Type B pancreatic cell (in vitro differentiated cells): ENCODE data around the gene MTA2. TPM values are rescaled to one million over a fixed set of nuclear protein-coding genes. Genes with fewer than 3 reads are reported as not detected.

Source experiments
- DNase-seq: peaks from one replicate; pipeline ENCODE4 v3.0.0; 2021; ENCODE audit warnings: mixed read lengths; ENCODE audit not compliant: unreplicated experiment; ENCODE audit errors: extremely low spot score
- H3K27ac Mint-ChIP-seq: 2 replicates; pipeline ENCODE4 v1.8.0; 2021; ENCODE audit warnings: mild to moderate bottlenecking, mixed read lengths
- H3K27me3 Mint-ChIP-seq: 2 replicates; pipeline ENCODE4 v1.8.0; 2021; ENCODE audit warnings: mixed read lengths
- H3K36me3 Mint-ChIP-seq: 2 replicates; pipeline ENCODE4 v1.8.0; 2021; ENCODE audit warnings: mixed read lengths
- H3K4me1 Mint-ChIP-seq: one replicate; pipeline ENCODE4 v1.8.0; 2021; ENCODE audit warnings: mixed read lengths; ENCODE audit not compliant: unreplicated experiment
- H3K4me3 Mint-ChIP-seq: 2 replicates; pipeline ENCODE4 v1.8.0; 2021; ENCODE audit warnings: mild to moderate bottlenecking, mixed read lengths
- H3K9me3 Mint-ChIP-seq: 2 replicates; pipeline ENCODE4 v1.8.0; 2021; ENCODE audit warnings: mixed read lengths
- total RNA-seq: library from RNA; stranded (reverse); gene quantifications from 2 replicates; pipeline ENCODE4 v1.2.1, GENCODE V29; 2021; ENCODE audit warnings: low replicate concordance
- TF ChIP-seq, protein P1 (sequence below): fragments of 200-600 bp; sonication (generic); conservative IDR thresholded peaks from 2 replicates; pipeline ENCODE4 v1.5.0; 2021; ENCODE audit warnings: antibody characterized with exemption, mild to moderate bottlenecking

MTA2 gene
- total RNA-seq, 1 donor from 2014 or later, result 152 TPM

DNA sequence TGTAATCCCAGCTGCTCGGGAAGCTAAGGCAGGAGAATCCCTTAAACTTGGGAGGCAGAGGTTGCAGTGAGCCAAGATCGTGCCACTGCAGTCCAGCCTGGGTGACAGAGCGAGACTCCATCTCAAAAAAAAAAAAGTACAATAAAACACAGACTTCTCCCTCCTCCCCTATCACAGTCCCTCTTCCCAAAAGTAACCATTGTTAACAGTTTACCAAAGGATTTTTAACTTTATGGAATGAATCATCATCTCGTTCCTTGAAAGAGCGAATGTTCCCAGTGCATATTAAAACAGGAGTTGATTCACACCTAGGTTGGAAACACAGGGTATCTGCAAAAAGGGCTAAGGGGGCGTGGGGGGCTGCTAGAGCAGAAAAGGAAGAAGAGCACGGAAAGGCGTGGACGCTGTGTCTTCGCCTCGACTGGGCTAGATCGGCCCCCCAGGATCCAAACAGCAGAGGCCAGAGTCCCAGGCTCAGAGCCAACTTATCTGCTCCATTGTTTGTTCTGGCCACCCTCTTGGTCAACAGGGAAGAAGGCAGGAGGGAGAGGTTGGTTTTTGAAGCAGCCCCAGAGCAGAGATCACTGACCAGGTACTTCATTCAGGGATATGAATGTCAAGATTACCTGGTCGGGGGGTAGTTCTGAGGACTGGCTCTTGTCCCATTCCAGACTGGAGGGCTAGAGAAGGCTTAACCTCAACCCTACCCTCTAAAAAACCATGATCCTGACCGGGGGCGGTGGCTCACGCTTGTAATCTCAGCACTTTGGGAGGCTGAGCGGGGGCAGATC, 52.9 kb downstream of the MTA2 start:
- H3K9me3 Mint-ChIP-seq, result no peaks in the 10 kb centered on the region
- H3K27ac Mint-ChIP-seq, result no peak overlapping the region

DNA sequence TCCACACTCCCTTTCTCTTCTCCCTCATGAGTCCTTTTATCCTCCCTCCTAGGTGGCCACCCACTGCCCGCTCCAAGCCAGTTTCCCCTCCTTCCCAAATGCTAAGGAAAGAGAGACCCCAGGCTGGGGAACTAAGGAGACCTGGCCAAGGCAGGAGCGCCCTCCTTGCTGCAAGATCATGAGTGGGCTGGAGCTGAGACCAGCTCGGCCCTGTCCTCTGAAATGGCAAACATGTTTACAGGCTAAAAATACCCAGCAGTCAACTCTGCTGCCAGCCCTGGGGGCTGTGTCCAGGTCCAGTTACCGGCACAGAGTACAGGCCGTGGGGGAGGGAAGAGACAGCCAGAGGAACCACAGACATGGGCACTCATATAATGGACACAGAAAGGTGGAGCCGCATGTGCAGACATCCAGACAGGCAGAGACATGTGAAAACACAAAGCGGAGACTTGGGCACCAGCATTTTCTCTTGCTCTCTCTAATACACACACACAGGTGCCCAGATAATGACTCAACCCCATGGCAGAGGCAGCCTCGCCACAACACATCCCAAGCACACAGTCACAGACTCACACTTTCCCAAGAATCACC, 53.9 kb downstream of the MTA2 start:
- Mint-ChIP-seq H3K36me3 (no peaks in the 10 kb centered on the region), H3K9me3 (no peaks in the 10 kb centered on the region), H3K27me3 (no peaks in the 10 kb centered on the region), H3K4me3 (peak overlapping the region; percentile 92), H3K4me1 (peaks cover 36% of the 10 kb centered on the region), H3K27ac (peak overlapping the region; percentile 94)
- TF ChIP-seq, protein P1, sequence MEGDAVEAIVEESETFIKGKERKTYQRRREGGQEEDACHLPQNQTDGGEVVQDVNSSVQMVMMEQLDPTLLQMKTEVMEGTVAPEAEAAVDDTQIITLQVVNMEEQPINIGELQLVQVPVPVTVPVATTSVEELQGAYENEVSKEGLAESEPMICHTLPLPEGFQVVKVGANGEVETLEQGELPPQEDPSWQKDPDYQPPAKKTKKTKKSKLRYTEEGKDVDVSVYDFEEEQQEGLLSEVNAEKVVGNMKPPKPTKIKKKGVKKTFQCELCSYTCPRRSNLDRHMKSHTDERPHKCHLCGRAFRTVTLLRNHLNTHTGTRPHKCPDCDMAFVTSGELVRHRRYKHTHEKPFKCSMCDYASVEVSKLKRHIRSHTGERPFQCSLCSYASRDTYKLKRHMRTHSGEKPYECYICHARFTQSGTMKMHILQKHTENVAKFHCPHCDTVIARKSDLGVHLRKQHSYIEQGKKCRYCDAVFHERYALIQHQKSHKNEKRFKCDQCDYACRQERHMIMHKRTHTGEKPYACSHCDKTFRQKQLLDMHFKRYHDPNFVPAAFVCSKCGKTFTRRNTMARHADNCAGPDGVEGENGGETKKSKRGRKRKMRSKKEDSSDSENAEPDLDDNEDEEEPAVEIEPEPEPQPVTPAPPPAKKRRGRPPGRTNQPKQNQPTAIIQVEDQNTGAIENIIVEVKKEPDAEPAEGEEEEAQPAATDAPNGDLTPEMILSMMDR, result no peak
- no peak for DNase-seq

More for the DNA sequence above, 52.9 kb downstream of the MTA2 start:
- TF ChIP-seq, protein P1, result no peak
- Mint-ChIP-seq H3K36me3 (no peaks in the 10 kb centered on the region), H3K4me1 (peaks cover 41% of the 10 kb centered on the region), H3K27me3 (no peaks in the 10 kb centered on the region), H3K4me3 (peak overlapping the region; percentile 92)
- DNase-seq, result no peak

DNA sequence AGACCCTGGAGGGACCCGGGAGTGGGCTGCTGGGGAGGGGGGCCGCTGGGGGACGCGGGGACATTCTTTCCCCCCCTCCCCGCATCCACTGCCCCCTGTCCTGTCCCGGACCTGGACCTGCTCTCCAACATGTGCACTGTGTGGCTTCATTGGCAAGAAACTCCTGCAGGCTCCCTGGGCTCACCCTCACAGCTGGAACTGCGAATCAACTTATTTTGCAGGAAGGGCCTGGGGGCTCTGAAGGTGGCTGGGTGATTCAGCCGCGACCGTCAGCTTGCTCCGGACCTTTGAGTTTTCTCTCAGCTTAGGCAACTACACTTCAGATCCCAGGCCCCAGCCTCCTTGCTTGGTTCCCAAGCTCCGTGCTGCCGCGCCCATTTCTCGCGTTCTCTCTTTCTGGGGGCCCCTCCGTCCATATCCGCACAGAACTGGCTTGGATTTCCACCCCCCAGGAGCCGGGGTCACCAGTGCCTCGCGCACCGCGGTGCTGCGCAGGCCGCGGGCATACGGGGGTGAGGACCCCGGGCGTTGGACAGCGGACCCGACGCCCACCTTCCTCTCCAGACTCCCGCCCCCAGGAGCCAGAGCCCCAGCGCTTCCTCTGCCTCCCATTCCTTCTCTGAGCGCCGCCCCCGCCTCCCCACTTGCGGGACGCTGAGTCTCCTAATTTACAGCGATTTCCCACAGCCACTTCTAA, 54.6 kb downstream of the MTA2 start:
- Mint-ChIP-seq H3K27ac (peak overlapping the region; percentile 94), H3K4me3 (peak overlapping the region; percentile 92), H3K9me3 (no peaks in the 10 kb centered on the region), H3K36me3 (no peaks in the 10 kb centered on the region), H3K27me3 (no peaks in the 10 kb centered on the region), H3K4me1 (peaks cover 34% of the 10 kb centered on the region)
- DNase-seq, result peak; percentile 69
- TF ChIP-seq, protein P1, result no peak

DNA sequence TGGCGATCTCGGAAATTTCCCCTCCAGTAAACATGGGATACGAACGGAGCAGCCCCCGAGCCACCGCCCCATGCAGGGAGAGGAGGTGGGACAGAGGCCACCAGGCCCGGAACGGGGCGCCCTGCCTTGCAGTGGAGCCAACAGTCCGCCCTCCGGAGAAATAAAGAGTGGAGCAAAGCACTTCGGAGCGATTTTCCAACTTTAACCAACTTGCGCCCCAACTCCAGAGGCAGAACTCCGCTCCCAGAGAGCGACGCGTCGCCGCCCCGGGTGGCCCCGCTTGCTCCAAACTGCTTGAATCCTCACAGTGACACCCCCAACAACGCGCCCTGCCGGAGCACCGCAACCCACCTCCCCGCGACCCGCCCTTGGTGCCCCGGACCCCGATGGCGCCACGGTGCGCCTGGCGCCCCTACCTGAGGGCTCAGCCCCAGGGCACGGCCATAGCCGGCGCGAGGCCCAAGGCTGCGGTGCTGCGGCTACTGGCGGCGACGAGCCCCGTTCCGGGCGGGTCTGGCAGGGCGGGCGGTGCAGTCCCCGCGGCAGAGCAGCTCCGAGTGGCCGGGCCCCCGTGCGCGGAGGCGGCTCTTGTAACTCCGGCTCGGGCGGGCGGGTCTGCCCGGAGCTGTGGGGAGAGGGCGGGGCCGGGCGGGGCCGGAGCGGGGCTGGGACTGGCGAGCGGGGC, 55.3 kb downstream of the MTA2 start, which contains the start of gene AHNAK:
Gene AHNAK (minus strand): TSS at position 563 of the 685 bp plus-strand sequence. CDS start 10,708 bp downstream, outside the sequence.
- peaks cover 34% of the 10 kb centered on the region for H3K4me1 Mint-ChIP-seq
- TF ChIP-seq, protein P1, result no peak
- H3K36me3 Mint-ChIP-seq, result no peaks in the 10 kb centered on the region
- no peaks in the 10 kb centered on the region for H3K9me3 Mint-ChIP-seq
- DNase-seq, result peak; percentile 87
- peak within 1 kb of the TSS; percentile 97 for H3K27ac Mint-ChIP-seq
- peak within 1 kb of the TSS; percentile 97 for H3K4me3 Mint-ChIP-seq
- H3K27me3 Mint-ChIP-seq, result no peaks in the 10 kb centered on the region
